Right renal cortex interstitium (tissue), 3 donors: ENCODE results near the gene RARB. TPM values are rescaled to one million over a fixed set of nuclear protein-coding genes. Genes with fewer than 3 reads are reported as not detected.

Experiments
- DNase-seq, 3 donors: peaks; one replicate each; pipeline ENCODE4 v3.0.0-alpha.2; 2013; ENCODE audit warnings: low read depth in 3 of 3, low spot score in 2 of 3
- polyA plus RNA-seq, 3 donors: library from polyadenylated mRNA; unstranded; fragments of 120-200 nt; gene quantifications; one replicate each; pipeline ENCODE4 v1.2.1, GENCODE V29; 2013; ENCODE audit not compliant: insufficient read length in 3 of 3

Gene RARB
- polyA plus RNA-seq, 3 donors: 51.1 to 58.1 (median 57.0) TPM

- no peak for DNase-seq
These were observed 161.2 kb downstream of the RARB start for GRCh38 chr3:25589104-25589782.

- DNase-seq: no peak
These were observed 161.8 kb downstream of the RARB start for GRCh38 chr3:25589783-25590258.

- DNase-seq: no peak
These were observed 164.5 kb downstream of the RARB start for GRCh38 chr3:25592510-25592968.

GRCh38 chr3:25593001-25593400 lies 164.9 kb downstream of the RARB start:
- DNase-seq: peak in 1 of 3 donors; percentile 15

- peak; percentile 44 to 72 (median 63) for DNase-seq
These were observed 166.0 kb downstream of the RARB start for GRCh38 chr3:25594007-25594502.

GRCh38 chr3:25597535-25598101 lies 169.6 kb downstream of the RARB start:
- no peak for DNase-seq

GRCh38 chr3:25603703-25604102 lies 175.6 kb downstream of the RARB start:
- no peak for DNase-seq

GRCh38 chr3:25604107-25604805 lies 176.2 kb downstream of the RARB start:
- DNase-seq: no peak

- DNase-seq: no peak
These were observed 182.1 kb downstream of the RARB start for GRCh38 chr3:25610167-25610566.

- no peak for DNase-seq
These were observed 182.7 kb downstream of the RARB start for GRCh38 chr3:25610779-25611178.

- no peak for DNase-seq
These were observed 183.1 kb downstream of the RARB start for GRCh38 chr3:25611193-25611592.

GRCh38 chr3:25618028-25618427 lies 190.0 kb downstream of the RARB start:
- no peak for DNase-seq

GRCh38 chr3:25619382-25619781 lies 191.3 kb downstream of the RARB start:
- DNase-seq: no peak

GRCh38 chr3:25620493-25620892 lies 192.4 kb downstream of the RARB start:
- DNase-seq: no peak

- no peak for DNase-seq
These were observed 193.0 kb downstream of the RARB start for GRCh38 chr3:25621087-25621486.

GRCh38 chr3:25631989-25632388 lies 203.9 kb downstream of the RARB start:
- DNase-seq: no peak

GRCh38 chr3:25633919-25634318 lies 205.9 kb downstream of the RARB start:
- no peak for DNase-seq

- no peak for DNase-seq
These were observed 207.0 kb downstream of the RARB start for GRCh38 chr3:25635038-25635437.
